PC-3 (cell line): ENCODE results near the gene DCTD. TPM values are rescaled to one million over a fixed set of nuclear protein-coding genes. Genes with fewer than 3 reads are reported as not detected.

Experiments used
- total RNA-seq: library from RNA; depleted of rRNA; stranded (reverse); fragments of >200 nt; gene quantifications from 2 replicates; pipeline ENCODE4 v1.2.3, GENCODE V29; 2014; rRNA removed

DCTD gene
- total RNA-seq, 1 experiment from 2014 or later, result 58.1 TPM

Other genes with a start within 250 kb of the DCTD start
- 15.8 and 40.2 TPM in 2 replicates for gene WWC2, start 181.9 kb upstream of the DCTD start, total RNA-seq